K562 (cell line): ENCODE data around the gene STRADB. TPM values are rescaled to one million over a fixed set of nuclear protein-coding genes. Genes with fewer than 3 reads are reported as not detected.

Source experiments
- ATAC-seq: fragments of 200-7000 bp; cut with Tn5 transposase; 3 replicates; pipeline ENCODE4 v1.9.1; 2020; ENCODE audit warnings: moderate library complexity
- BruUV-seq: library from RNA; stranded (reverse); fragments of 400-500 nt; replicated peaks from 2 replicates; lab custom pipeline; 2021; lab: Mats Ljungman, UMichigan
- CTCF ChIA-PET: fragments of 300-600 bp; formaldehyde crosslinking; extraction: SDS; loops from one replicate; lab custom pipeline; 2021; ENCODE audit warnings: low intra/inter-chr PET ratio; lab: Yijun Ruan, JAX
- POLR2A ChIA-PET: fragments of 300-600, 350-650 bp; sonication (Branson Sonifier 250); formaldehyde crosslinking; extraction: SDS; loops from one replicate; lab custom pipeline; 2021; ENCODE audit warnings: antibody characterized with exemption, inconsistent platforms; lab: Yijun Ruan, JAX
- DNase-seq, 4 experiments: peaks; one replicate each; pipeline versions ENCODE4 v3.0.0 to v3.0.0-alpha.2; 2011 to 2018; ENCODE audit warnings: low spot score in 3 of 4, mixed read lengths in 3 of 4; ENCODE audit errors: extremely low read depth in 1 of 4
- FAIRE-seq: peaks from 2 replicates; lab custom pipeline; 2011; peaks lifted over from hg19 to GRCh38; lab: Jason Lieb, UNC
- H2AFZ ChIP-seq: 2 replicates; pipeline ENCODE4 v1.6.0; 2011; ENCODE audit warnings: low read depth, low read length, control low read depth, inconsistent platforms
- H3K27ac ChIP-seq: fragments of 200-600 bp; 3 replicates; pipeline ENCODE4 v1.8.0; 2011; ENCODE audit warnings: low read depth, mild to moderate bottlenecking, control low read depth, inconsistent platforms, low read length, moderate library complexity, mixed read lengths; ENCODE audit errors: extremely low read depth
- H3K27me3 ChIP-seq, 2 experiments: fragments of 300-600 bp in 1 of 2; 2 replicates in 1 of 2; 3 replicates in 1 of 2; pipeline versions ENCODE4 v1.6.0 to v1.8.0; 2011; ENCODE audit warnings: inconsistent platforms in 2 of 2, low read length in 2 of 2, mild to moderate bottlenecking in 1 of 2, mixed read lengths in 1 of 2, moderate library complexity in 1 of 2; ENCODE audit not compliant: control insufficient read depth in 2 of 2, insufficient read depth in 2 of 2
- H3K36me3 ChIP-seq: fragments of 300-600 bp; 3 replicates; pipeline ENCODE4 v1.8.0; 2011; ENCODE audit warnings: mild to moderate bottlenecking, low read length, inconsistent platforms; ENCODE audit not compliant: control insufficient read depth, insufficient read depth
- H3K4me1 ChIP-seq, 2 experiments: fragments of 200-600 bp in 1 of 2; replicated peaks in 1 of 2; 2 replicates in 1 of 2; 3 replicates in 1 of 2; pipeline versions ENCODE4 v1.5.1 to v1.8.0; 2011; ENCODE audit warnings: inconsistent platforms in 2 of 2, low read length in 2 of 2, mild to moderate bottlenecking in 1 of 2, mixed read lengths in 1 of 2, moderate library complexity in 1 of 2; ENCODE audit not compliant: control insufficient read depth in 2 of 2, insufficient read depth in 2 of 2
- H3K4me2 ChIP-seq: 2 replicates; pipeline ENCODE4 v1.6.1; 2011; ENCODE audit warnings: low read length, control low read depth, inconsistent platforms, mixed read lengths; ENCODE audit not compliant: insufficient read depth
- H3K4me3 ChIP-seq: fragments of 200-600 bp; sonication (generic), shearing (Covaris generic); 2 replicates; pipeline ENCODE4 v1.5.1; 2016; ENCODE audit warnings: control low read depth, inconsistent platforms
- H3K79me2 ChIP-seq: fragments of 200-600 bp; 3 replicates; pipeline ENCODE4 v1.8.0; 2011; ENCODE audit warnings: low read length, inconsistent platforms; ENCODE audit not compliant: control insufficient read depth, insufficient read depth
- H3K9ac ChIP-seq, 2 experiments: 2 replicates each; pipeline versions ENCODE4 v1.6.0 to v1.6.1; 2011; ENCODE audit warnings: low read depth in 2 of 2, low read length in 2 of 2, control low read depth in 1 of 2, inconsistent platforms in 1 of 2, mild to moderate bottlenecking in 1 of 2, mixed read lengths in 1 of 2; ENCODE audit not compliant: insufficient read depth in 1 of 2
- H3K9me1 ChIP-seq: one replicate; pipeline ENCODE4 v1.6.0; 2011; ENCODE audit warnings: inconsistent platforms, mild to moderate bottlenecking, low read length, moderate library complexity; ENCODE audit not compliant: control insufficient read depth, insufficient read depth
- H3K9me3 ChIP-seq: replicated peaks from 2 replicates; pipeline ENCODE4 v1.5.1; 2011; ENCODE audit warnings: low read depth, low read length, inconsistent platforms; ENCODE audit not compliant: control insufficient read depth, insufficient read depth
- H4K20me1 ChIP-seq: replicated peaks from 2 replicates; pipeline ENCODE4 v1.6.1; 2011; ENCODE audit warnings: low read length, inconsistent platforms, mixed read lengths; ENCODE audit not compliant: control insufficient read depth, insufficient read depth
- ARID2 ChIP-seq: fragments of 450-650 bp; IDR thresholded peaks from 2 replicates; pipeline ENCODE4 v1.6.1; 2017; ENCODE audit warnings: antibody characterized with exemption, mild to moderate bottlenecking
- CAMTA2 ChIP-seq: fragments of 250-450 bp; sonication (Bioruptor Pico); conservative IDR thresholded peaks from 2 replicates; pipeline ENCODE4 v1.5.1; 2022
- CEBPZ ChIP-seq: fragments of 150-350 bp; IDR thresholded peaks from 2 replicates; pipeline ENCODE4 v1.6.1; 2014; ENCODE audit warnings: low read depth, mild to moderate bottlenecking, low read length, borderline replicate concordance
- CHD4 ChIP-seq: fragments of 200-600 bp; sonication (generic); IDR thresholded peaks from 3 replicates; pipeline ENCODE4 v1.6.1; 2012; ENCODE audit warnings: low read depth, mild to moderate bottlenecking, mixed read lengths, low read length, inconsistent platforms; ENCODE audit not compliant: insufficient read depth, insufficient replicate concordance, poor library complexity, severe bottlenecking
- DACH1 ChIP-seq: fragments of 450-650 bp; IDR thresholded peaks from 2 replicates; pipeline ENCODE4 v1.6.1; 2018; ENCODE audit not compliant: partially characterized antibody
- FOXK1 ChIP-seq: sonication (generic); formaldehyde crosslinking; IDR thresholded peaks from 2 replicates; pipeline ENCODE4 v1.8.0; 2022; ENCODE audit warnings: missing genetic modification reagents, mild to moderate bottlenecking, borderline replicate concordance
- GABPB1 ChIP-seq: sonication (generic); formaldehyde crosslinking; IDR thresholded peaks from 2 replicates; pipeline ENCODE4 v1.8.0; 2022; ENCODE audit warnings: mild to moderate bottlenecking, missing genetic modification reagents
- HDAC1 ChIP-seq, 2 experiments: fragments of 450-650 bp; IDR thresholded peaks; 2 replicates each; pipeline ENCODE4 v1.6.1; 2016 to 2017; ENCODE audit warnings: inconsistent platforms in 1 of 2, mild to moderate bottlenecking in 1 of 2, moderate library complexity in 1 of 2
- HNRNPH1 ChIP-seq: fragments of 200-400 bp; formaldehyde crosslinking; optimal IDR thresholded peaks from 2 replicates; pipeline ENCODE3; 2017; ENCODE audit warnings: low read depth, mild to moderate bottlenecking, low read length, moderate library complexity
- IRF1 ChIP-seq: sonication (generic); formaldehyde crosslinking; IDR thresholded peaks from 2 replicates; pipeline ENCODE4 v1.8.0; 2022; ENCODE audit warnings: missing genetic modification reagents, mild to moderate bottlenecking, borderline replicate concordance
- MAX ChIP-seq: sonication (generic); formaldehyde crosslinking; IDR thresholded peaks from 2 replicates; pipeline ENCODE4 v1.9.0; 2022; ENCODE audit warnings: mild to moderate bottlenecking, missing genetic modification reagents
- PCBP1 ChIP-seq: fragments of 200-400 bp; formaldehyde crosslinking; IDR thresholded peaks from 2 replicates; pipeline ENCODE4 v1.6.1; 2018; ENCODE audit warnings: mild to moderate bottlenecking, low read depth, low read length; ENCODE audit not compliant: poor library complexity, severe bottlenecking
- POLR2G ChIP-seq: fragments of 200-400 bp; formaldehyde crosslinking; IDR thresholded peaks from 2 replicates; pipeline ENCODE4 v1.6.1; 2017; ENCODE audit warnings: low read depth, mild to moderate bottlenecking, antibody characterized with exemption, low read length, moderate library complexity
- RFX7 ChIP-seq: fragments of 250-450 bp; sonication (Bioruptor Pico); IDR thresholded peaks from 2 replicates; pipeline ENCODE4 v1.5.1; 2021; ENCODE audit warnings: mild to moderate bottlenecking
- SIX5 ChIP-seq, 2 experiments: IDR thresholded peaks; 2 replicates each; pipeline ENCODE4 v1.6.1; 2011; ENCODE audit warnings: low read length in 2 of 2, borderline replicate concordance in 1 of 2, low read depth in 1 of 2, mild to moderate bottlenecking in 1 of 2, moderate library complexity in 1 of 2; ENCODE audit not compliant: insufficient read depth in 1 of 2
- SMAD2 ChIP-seq: fragments of 150-350 bp; IDR thresholded peaks from 2 replicates; pipeline ENCODE4 v1.6.1; 2014; ENCODE audit warnings: low read depth, mild to moderate bottlenecking, low read length
- TEAD4 ChIP-seq, 2 experiments: sonication (generic) in 1 of 2; formaldehyde crosslinking in 1 of 2; IDR thresholded peaks; 2 replicates each; pipeline versions ENCODE4 v1.6.1 to v1.8.0; 2012 to 2022; ENCODE audit warnings: borderline replicate concordance in 1 of 2, inconsistent platforms in 1 of 2, low read length in 1 of 2, mild to moderate bottlenecking in 1 of 2, missing genetic modification reagents in 1 of 2
- ZNF140 ChIP-seq: fragments of 250-450 bp; sonication (Bioruptor Pico); IDR thresholded peaks from 2 replicates; pipeline ENCODE4 v1.8.0; 2021; ENCODE audit warnings: moderate library complexity, mild to moderate bottlenecking, inconsistent platforms
- ZNF76 ChIP-seq: fragments of 250-450 bp; sonication (Bioruptor Pico); IDR thresholded peaks from 2 replicates; pipeline ENCODE4 v1.4.0; 2020; ENCODE audit warnings: mild to moderate bottlenecking, moderate library complexity, borderline replicate concordance
- WGBS: fragments of 100-300 bp; shearing (Covaris generic); methylation state at CpG from one replicate; pipeline ENCODE4 v1.1.6; 2016; ENCODE audit warnings: low coverage, mixed read lengths; ENCODE audit not compliant: insufficient coverage; ENCODE audit errors: missing lambda C conversion rate; 5-methylcytosine and 5-hydroxymethylcytosine counted together
- in situ Hi-C: fragments of 300-500 bp; cut with MboI; formaldehyde crosslinking; loops from 4 replicates; pipeline ENCODE4 v1.15.0; 2018; ENCODE audit warnings: inconsistent platforms, mixed read lengths
- intact Hi-C: fragments of 100-400 bp; cut with micrococcal nuclease; formaldehyde crosslinking; loops from 2 replicates; pipeline ENCODE4 v1.14.2; 2022
- polyA plus RNA-seq, 8 experiments: library from polyadenylated mRNA; depleted of rRNA in 4 of 8; stranded (reverse) in 5 of 8; unstranded in 3 of 8; fragments of >200 nt; fragmentation: Nextera tagmentation in 2 of 8; fragmentation: Illumina TruSeq in 1 of 8; extraction: Ambion mirVana in 2 of 8; extraction: Trizol in 1 of 8; gene quantifications; 2 replicates each; pipeline versions ENCODE4 v1.2.1 to v1.2.3, GENCODE V29; 2011 to 2014; ENCODE audit warnings: inconsistent platforms in 1 of 8, missing spikeins in 1 of 8
- total RNA-seq, 7 experiments: library from RNA; depleted of rRNA in 6 of 7; stranded (reverse); fragments of >200 nt in 6 of 7; fragmentation: Illumina TruSeq in 2 of 7; extraction: Trizol in 2 of 7; gene quantifications; 2 replicates each; pipeline versions ENCODE4 v1.2.1 to v1.2.3, GENCODE V29; 2011 to 2021; ENCODE audit warnings: low replicate concordance in 1 of 7

The STRADB gene
- total and polyA plus RNA-seq, 9 of the 15 experiments (the other 6 are each of a cell fraction or from before 2014, with no cell fraction given) = 6.9 to 30.6 (median 15.7) TPM

GRCh38 chr2:201490291-201490690 is 38.8 kb downstream of the STRADB start:
- WGBS = 17% methylated on average over 3 of the region's 4 CpGs
- BruUV-seq = no TSS peak
- DNase-seq (no peak), FAIRE-seq (no peak), ATAC-seq (no peak)
- Histone ChIP-seq H3K36me3 (no peaks in the 10 kb centered on the region), H3K27ac (no peak overlapping the region), H4K20me1 (no peaks in the 10 kb centered on the region), H3K9ac (no peak overlapping the region), H3K27me3 (no peaks in the 10 kb centered on the region; a peak in 1 of 5 replicates), H3K9me1 (no peaks in the 10 kb centered on the region), H3K79me2 (no peaks in the 10 kb centered on the region), H2AFZ (no peak overlapping the region), H3K4me2 (no peak overlapping the region), H3K9me3 (no peaks in the 10 kb centered on the region), H3K4me1 (no peaks in the 10 kb centered on the region), H3K4me3 (no peak overlapping the region)
- in situ Hi-C loops (no loop called here), intact Hi-C loops (no loop called here)
- POLR2A ChIA-PET = no interaction called here
- CTCF ChIA-PET = no interaction called here
- TF ChIP-seq HDAC1 (IDR thresholded peaks at IDR 0.05) (no peak), TEAD4 (IDR thresholded peaks at IDR 0.05; ENCODE audit: low read length) (no peak), TEAD4 (CRISPR knock-in tag; IDR thresholded peaks at IDR 0.05; ENCODE audit: borderline replicate concordance) (no peak), ZNF140 (CRISPR knock-in tag) (no peak), FOXK1 (CRISPR knock-in tag) (no peak), GABPB1 (no peak), CAMTA2 (CRISPR knock-in tag) (no peak), DACH1 (no peak), CHD4 (no peak), MAX (CRISPR knock-in tag) (no peak), IRF1 (CRISPR knock-in tag) (no peak), PCBP1 (no peak), CEBPZ (no peak), POLR2G (no peak), ARID2 (no peak), RFX7 (CRISPR knock-in tag) (no peak), SMAD2 (no peak), ZNF76 (CRISPR knock-in tag) (no peak), HNRNPH1 (no peak), SIX5 (IDR thresholded peaks at IDR 0.05; ENCODE audit: borderline replicate concordance in 1 of 2, insufficient read depth in 1 of 2, low read depth in 1 of 2, low read length in 2 of 2) (no peak)
